OCI-LY1 (cell line): Measurements from ENCODE around the gene CFAP69.

ENCODE experiments used
- EZH2 ChIP-seq: fragments of 200-600 bp; sonication (generic), shearing (Covaris generic); IDR thresholded peaks from 2 replicates; pipeline ENCODE4 v1.8.0; 2017; ENCODE audit warnings: borderline replicate concordance, mixed run types, mild to moderate bottlenecking, antibody characterized with exemption, low read length, moderate library complexity, mixed read lengths
- TF ChIP-seq, protein P1 (sequence below): fragments of 200-600 bp; sonication (generic), shearing (Covaris generic); IDR thresholded peaks from 2 replicates; pipeline ENCODE4 v1.5.1; 2017; ENCODE audit warnings: mild to moderate bottlenecking, antibody characterized with exemption, low read length, moderate library complexity, mixed read lengths

GRCh38 chr7:90216080-90216674, 28.8 kb upstream of the CFAP69 start:
- TF ChIP-seq, protein P1, sequence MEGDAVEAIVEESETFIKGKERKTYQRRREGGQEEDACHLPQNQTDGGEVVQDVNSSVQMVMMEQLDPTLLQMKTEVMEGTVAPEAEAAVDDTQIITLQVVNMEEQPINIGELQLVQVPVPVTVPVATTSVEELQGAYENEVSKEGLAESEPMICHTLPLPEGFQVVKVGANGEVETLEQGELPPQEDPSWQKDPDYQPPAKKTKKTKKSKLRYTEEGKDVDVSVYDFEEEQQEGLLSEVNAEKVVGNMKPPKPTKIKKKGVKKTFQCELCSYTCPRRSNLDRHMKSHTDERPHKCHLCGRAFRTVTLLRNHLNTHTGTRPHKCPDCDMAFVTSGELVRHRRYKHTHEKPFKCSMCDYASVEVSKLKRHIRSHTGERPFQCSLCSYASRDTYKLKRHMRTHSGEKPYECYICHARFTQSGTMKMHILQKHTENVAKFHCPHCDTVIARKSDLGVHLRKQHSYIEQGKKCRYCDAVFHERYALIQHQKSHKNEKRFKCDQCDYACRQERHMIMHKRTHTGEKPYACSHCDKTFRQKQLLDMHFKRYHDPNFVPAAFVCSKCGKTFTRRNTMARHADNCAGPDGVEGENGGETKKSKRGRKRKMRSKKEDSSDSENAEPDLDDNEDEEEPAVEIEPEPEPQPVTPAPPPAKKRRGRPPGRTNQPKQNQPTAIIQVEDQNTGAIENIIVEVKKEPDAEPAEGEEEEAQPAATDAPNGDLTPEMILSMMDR = no peak
- TF ChIP-seq EZH2 = no peak
